Measurements from ENCODE around the gene CNOT6L.

CNOT6L gene

DNA sequence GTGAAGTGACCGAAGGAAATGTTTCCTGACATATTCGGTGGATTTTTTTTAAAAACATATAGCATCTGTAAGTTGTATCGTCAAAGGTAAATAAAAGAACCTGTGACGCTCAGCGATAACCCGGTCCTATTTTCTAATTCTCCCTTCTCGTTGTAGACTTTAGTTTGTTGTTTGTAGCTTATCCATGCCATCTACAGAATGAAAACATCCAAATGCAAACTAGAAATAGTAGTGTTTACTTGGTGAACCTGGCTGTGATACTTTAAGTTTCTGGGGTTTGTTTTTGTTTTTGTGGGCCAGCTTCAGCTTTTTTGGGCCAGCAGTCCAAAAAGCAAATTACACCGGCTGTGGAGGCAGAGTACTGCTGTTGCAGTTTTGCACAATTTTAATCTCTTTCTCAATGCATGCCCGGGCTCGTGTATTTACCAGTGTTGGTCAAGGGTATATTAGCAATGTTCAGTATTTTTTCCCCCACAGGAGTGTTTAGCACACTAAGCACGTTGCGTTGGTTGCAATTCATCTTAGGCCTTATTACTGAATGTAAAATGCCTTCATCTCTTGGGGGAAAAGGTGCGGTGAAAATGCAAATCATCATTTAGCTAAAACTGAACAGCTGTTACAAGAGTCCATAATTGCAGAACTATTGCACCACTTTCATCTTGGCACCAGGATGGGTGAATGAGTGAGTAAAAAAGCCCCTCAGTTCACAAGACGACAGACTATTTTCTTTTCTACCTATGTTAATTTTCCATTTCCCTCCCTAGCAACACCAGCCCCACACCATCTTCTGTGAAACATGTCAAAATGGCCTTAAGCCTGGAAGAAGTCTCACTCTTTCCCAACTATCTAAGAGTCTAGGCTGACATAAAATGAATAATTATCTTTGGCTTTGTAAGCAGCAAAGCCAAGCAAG is 1.7 kb upstream of the CNOT6L start:
- no peak overlapping the region for H3K27ac ChIP-seq (ENCODE audit: low read length)
- H3K4me1 ChIP-seq (ENCODE audit: control insufficient read depth, insufficient read depth, low read length) = no peaks in the 10 kb centered on the region
- no peaks in the 10 kb centered on the region for H3K36me3 ChIP-seq (ENCODE audit: control insufficient read depth, insufficient read depth, low read length)
- WGBS (ENCODE audit: insufficient coverage, insufficient read length) = no CpG with 5 or more reads among the region's 14 CpGs
- no peak for DNase-seq (ENCODE audit: low read depth, low spot score)
- H3K4me3 ChIP-seq (ENCODE audit: low read length) = peak overlapping the region; percentile 84; the same call in 1 of the 2 replicates
- no peaks in the 10 kb centered on the region for H3K9me3 ChIP-seq (ENCODE audit: control insufficient read depth, insufficient read depth, low read length)
- no peaks in the 10 kb centered on the region for H3K27me3 ChIP-seq (ENCODE audit: control insufficient read depth, insufficient read depth, low read length)

DNA sequence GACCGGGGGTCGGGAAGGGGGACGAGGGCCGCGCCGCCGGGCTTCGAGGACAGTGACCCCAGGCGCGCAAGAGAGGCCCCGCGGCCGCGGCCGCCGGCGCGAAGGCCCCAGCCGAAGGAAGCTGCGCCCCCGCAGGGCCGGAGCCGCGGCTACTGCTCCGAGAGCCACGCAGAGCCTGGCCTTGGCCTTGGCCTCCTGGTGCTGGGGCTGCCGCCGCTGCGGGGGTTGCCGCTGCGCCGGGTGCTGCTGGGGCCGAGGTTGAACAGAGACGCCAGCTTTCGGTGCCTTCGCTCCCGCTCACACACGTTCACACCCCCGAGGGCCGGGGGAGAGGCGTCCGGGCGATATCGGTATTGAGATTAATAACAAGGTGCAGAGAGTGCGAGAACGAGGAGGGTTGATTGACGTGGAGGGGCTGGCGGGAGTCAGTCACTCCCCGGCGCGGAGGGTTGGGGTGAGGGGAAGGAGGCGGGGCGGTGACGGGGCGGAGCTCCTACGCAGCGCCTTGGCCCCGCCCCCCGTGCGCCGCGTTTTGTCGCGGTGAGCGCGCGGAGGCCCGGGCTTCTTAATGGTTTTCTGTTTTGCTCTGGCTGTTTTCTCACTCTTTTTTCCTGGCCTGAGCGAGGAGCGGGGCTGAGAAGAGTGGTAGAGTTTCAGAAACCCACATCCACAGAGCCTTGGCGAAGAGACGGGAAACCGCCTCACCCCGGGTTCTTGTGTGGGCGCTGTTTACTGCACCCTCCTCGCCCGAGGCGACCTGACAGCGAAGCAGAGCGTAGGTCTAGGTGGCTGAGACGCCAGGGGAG is 878 bp upstream of the CNOT6L start:
- WGBS (ENCODE audit: insufficient coverage, insufficient read length) = no CpG with 5 or more reads among the region's 81 CpGs
- Histone ChIP-seq H3K4me1 (ENCODE audit: control insufficient read depth, insufficient read depth, low read length) (no peaks in the 10 kb centered on the region), H3K4me3 (ENCODE audit: low read length) (peak overlapping the region; percentile 84), H3K36me3 (ENCODE audit: control insufficient read depth, insufficient read depth, low read length) (no peaks in the 10 kb centered on the region), H3K27me3 (ENCODE audit: control insufficient read depth, insufficient read depth, low read length) (no peaks in the 10 kb centered on the region), H3K27ac (ENCODE audit: low read length) (no peak overlapping the region), H3K9me3 (ENCODE audit: control insufficient read depth, insufficient read depth, low read length) (no peaks in the 10 kb centered on the region)
- peak; percentile 48 for DNase-seq (ENCODE audit: low read depth, low spot score)

DNA sequence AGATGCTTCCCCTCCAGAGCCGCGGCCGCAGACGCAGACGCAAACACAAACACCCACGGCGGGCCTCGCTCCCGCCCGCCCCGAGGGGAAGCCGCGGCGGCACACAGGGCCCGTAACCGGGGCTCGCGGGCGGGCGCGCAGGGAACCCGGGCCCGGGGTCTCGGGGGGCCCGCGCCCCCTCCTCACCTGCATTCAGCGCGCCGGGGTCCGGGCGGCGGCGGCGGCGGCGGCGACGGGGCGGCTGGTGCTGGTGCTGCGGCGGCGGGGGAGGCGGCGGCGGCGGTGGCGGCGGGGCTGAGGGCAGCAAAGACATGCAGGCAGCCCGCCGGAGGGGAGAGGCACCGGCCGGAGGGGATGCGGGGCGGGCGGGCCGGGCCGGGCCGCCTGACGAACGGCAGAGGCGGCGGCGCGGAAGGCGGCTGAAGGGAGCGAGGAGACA is 255 bp upstream of the CNOT6L start:
- no peak overlapping the region for H3K27ac ChIP-seq (ENCODE audit: low read length)
- H3K4me3 ChIP-seq (ENCODE audit: low read length) = peak overlapping the region; percentile 84
- no peaks in the 10 kb centered on the region for H3K4me1 ChIP-seq (ENCODE audit: control insufficient read depth, insufficient read depth, low read length)
- WGBS (ENCODE audit: insufficient coverage, insufficient read length) = no CpG with 5 or more reads among the region's 66 CpGs
- no peaks in the 10 kb centered on the region for H3K36me3 ChIP-seq (ENCODE audit: control insufficient read depth, insufficient read depth, low read length)
- H3K27me3 ChIP-seq (ENCODE audit: control insufficient read depth, insufficient read depth, low read length) = no peaks in the 10 kb centered on the region
- no peak for DNase-seq (ENCODE audit: low read depth, low spot score)
- H3K9me3 ChIP-seq (ENCODE audit: control insufficient read depth, insufficient read depth, low read length) = no peaks in the 10 kb centered on the region

DNA sequence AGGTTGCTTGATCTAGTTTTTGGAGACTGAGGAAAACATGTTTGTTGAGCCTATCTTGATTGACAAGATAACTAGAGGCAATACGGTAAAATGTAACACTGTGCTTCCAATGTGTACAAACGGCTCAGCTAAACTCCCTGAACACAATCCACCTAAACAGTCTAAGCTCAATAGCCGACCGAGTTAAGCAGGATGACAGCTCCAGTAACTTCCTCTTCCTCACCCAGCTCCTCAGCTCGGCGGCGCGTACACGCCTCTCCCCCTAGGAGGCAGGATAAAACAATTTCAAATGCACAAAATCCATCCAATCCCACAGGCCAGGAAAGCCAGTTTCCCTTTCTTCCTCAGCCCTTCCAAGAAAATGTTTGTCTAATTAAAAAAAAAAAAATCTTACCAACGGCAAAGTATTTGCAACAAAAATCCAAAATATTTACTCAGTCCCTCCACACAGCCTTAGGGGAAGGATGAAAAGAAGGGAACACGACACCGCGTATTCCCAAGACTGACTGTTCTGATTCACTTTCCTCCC is 1.0 kb downstream of the CNOT6L start:
- Histone ChIP-seq H3K27ac (ENCODE audit: low read length) (no peak overlapping the region), H3K4me3 (ENCODE audit: low read length) (peak overlapping the region; percentile 84), H3K9me3 (ENCODE audit: control insufficient read depth, insufficient read depth, low read length) (no peaks in the 10 kb centered on the region), H3K36me3 (ENCODE audit: control insufficient read depth, insufficient read depth, low read length) (no peaks in the 10 kb centered on the region), H3K4me1 (ENCODE audit: control insufficient read depth, insufficient read depth, low read length) (no peaks in the 10 kb centered on the region), H3K27me3 (ENCODE audit: control insufficient read depth, insufficient read depth, low read length) (no peaks in the 10 kb centered on the region)
- WGBS (ENCODE audit: insufficient coverage, insufficient read length) = no CpG with 5 or more reads among the region's 13 CpGs
- no peak for DNase-seq (ENCODE audit: low read depth, low spot score)

DNA sequence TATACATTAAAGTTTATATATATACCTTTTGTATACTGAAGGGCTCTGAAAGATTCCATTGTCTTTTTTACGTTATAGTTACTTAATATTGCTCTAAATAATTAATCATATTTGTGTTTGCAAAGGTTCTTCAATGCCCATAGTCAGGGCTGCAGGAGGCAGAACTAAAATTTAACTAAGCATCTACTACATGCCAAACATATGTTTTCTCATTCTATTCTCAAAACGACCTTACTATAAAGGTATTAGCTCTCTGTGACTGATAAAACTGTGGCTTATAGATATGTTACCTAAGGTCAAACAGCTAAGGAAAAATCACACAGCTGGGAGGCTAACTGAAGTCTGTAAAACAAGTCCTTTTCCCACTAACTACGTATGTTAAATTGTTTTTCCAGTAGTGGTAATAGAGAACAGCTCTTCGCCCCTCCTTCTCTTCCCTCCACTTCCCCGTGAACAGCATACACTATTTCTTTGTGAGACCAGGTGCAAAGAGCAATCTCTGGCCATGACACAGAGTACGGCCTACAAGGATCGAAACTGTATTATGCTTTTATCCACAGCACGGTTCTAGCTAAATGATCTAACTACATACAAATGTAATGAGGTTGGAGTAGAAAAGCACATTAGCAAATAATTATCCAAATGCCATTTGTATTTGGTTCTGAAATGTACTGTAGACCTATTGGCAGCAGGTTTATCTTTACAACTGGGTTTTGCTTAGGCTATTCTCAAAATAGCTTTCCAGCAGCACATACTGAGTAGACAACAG is 1.7 kb downstream of the CNOT6L start:
- Histone ChIP-seq H3K27ac (ENCODE audit: low read length) (no peak overlapping the region), H3K9me3 (ENCODE audit: control insufficient read depth, insufficient read depth, low read length) (no peaks in the 10 kb centered on the region), H3K4me3 (ENCODE audit: low read length) (no peak overlapping the region), H3K4me1 (ENCODE audit: control insufficient read depth, insufficient read depth, low read length) (no peaks in the 10 kb centered on the region), H3K27me3 (ENCODE audit: control insufficient read depth, insufficient read depth, low read length) (no peaks in the 10 kb centered on the region), H3K36me3 (ENCODE audit: control insufficient read depth, insufficient read depth, low read length) (no peaks in the 10 kb centered on the region)
- DNase-seq (ENCODE audit: low read depth, low spot score) = no peak
- WGBS (ENCODE audit: insufficient coverage, insufficient read length) = no CpG with 5 or more reads among the region's 8 CpGs

DNA sequence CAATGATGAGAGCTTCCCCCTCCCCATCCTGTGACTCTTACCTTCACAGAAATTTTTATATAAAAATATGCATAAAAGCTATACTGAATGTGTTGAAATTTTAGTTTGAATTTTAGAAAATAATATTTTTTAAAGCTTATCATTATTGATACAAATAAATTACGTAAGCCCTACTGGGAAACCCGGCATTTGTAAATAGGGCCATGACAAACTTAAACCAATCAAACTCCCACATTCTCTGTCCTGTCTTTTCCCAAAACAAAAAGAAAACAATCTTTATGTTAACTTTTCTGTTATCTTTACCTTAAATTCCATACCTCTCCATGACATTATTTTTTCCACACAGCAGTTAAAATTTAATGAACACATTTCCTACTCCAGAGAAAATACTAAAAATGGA is 2.6 kb downstream of the CNOT6L start:
- Histone ChIP-seq H3K9me3 (ENCODE audit: control insufficient read depth, insufficient read depth, low read length) (no peaks in the 10 kb centered on the region), H3K27me3 (ENCODE audit: control insufficient read depth, insufficient read depth, low read length) (no peaks in the 10 kb centered on the region), H3K36me3 (ENCODE audit: control insufficient read depth, insufficient read depth, low read length) (no peaks in the 10 kb centered on the region), H3K27ac (ENCODE audit: low read length) (no peak overlapping the region), H3K4me3 (ENCODE audit: low read length) (no peak overlapping the region), H3K4me1 (ENCODE audit: control insufficient read depth, insufficient read depth, low read length) (no peaks in the 10 kb centered on the region)
- WGBS (ENCODE audit: insufficient coverage, insufficient read length) = no CpG with 5 or more reads among the region's 2 CpGs
- DNase-seq (ENCODE audit: low read depth, low spot score) = no peak

DNA sequence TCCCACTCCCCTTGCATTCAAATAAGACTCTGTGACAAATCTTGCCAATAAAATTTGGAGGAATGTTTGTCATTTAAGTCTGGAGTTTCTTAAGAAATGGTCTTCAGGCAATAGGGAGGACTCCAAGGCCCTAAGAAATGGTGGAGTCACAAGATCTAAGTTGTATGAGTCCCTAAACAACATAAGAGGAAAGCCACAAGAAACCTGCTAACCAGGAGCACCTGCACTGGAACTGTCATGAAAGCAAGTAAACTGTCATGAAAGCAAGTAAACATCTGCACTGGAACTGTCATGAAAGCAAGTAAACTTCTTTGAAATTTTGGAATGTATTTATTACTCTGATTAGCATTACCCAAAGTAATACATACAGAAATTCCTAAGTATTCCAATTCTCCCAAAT is 3.5 kb downstream of the CNOT6L start:
- no peak overlapping the region for H3K27ac ChIP-seq (ENCODE audit: low read length)
- no peak overlapping the region for H3K4me3 ChIP-seq (ENCODE audit: low read length)

DNA sequence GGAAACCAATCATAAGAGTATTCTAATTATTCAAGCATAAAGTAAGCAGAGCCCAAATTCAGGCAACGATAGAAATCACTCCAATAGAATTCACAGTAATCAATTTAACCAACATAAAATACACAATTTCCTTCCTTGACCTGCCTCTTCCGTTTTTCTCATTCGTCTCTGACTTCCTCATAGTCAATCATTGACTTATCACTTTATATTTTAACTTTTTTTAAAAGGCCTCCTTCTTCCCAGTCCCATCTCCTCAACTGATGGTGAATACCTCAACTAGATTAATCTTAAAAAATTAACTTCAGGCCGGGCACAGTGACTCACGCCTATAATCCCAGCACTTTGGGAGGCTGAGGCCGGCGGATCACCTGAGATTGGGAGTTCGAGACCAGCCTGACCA is 13.3 kb downstream of the CNOT6L start:
- Histone ChIP-seq H3K27ac (ENCODE audit: low read length) (no peak overlapping the region), H3K36me3 (ENCODE audit: control insufficient read depth, insufficient read depth, low read length) (no peaks in the 10 kb centered on the region), H3K4me1 (ENCODE audit: control insufficient read depth, insufficient read depth, low read length) (no peaks in the 10 kb centered on the region), H3K4me3 (ENCODE audit: low read length) (no peak overlapping the region), H3K9me3 (ENCODE audit: control insufficient read depth, insufficient read depth, low read length) (no peaks in the 10 kb centered on the region), H3K27me3 (ENCODE audit: control insufficient read depth, insufficient read depth, low read length) (no peaks in the 10 kb centered on the region)
- WGBS (ENCODE audit: insufficient coverage, insufficient read length) = no CpG with 5 or more reads among the region's 8 CpGs
- DNase-seq (ENCODE audit: low read depth, low spot score) = no peak

More for the DNA sequence above, 3.5 kb downstream of the CNOT6L start:
- no peak for DNase-seq (ENCODE audit: low read depth, low spot score)
- no peaks in the 10 kb centered on the region for H3K4me1 ChIP-seq (ENCODE audit: control insufficient read depth, insufficient read depth, low read length)
- H3K27me3 ChIP-seq (ENCODE audit: control insufficient read depth, insufficient read depth, low read length) = no peaks in the 10 kb centered on the region
- H3K9me3 ChIP-seq (ENCODE audit: control insufficient read depth, insufficient read depth, low read length) = no peaks in the 10 kb centered on the region
- no peaks in the 10 kb centered on the region for H3K36me3 ChIP-seq (ENCODE audit: control insufficient read depth, insufficient read depth, low read length)

DNA sequence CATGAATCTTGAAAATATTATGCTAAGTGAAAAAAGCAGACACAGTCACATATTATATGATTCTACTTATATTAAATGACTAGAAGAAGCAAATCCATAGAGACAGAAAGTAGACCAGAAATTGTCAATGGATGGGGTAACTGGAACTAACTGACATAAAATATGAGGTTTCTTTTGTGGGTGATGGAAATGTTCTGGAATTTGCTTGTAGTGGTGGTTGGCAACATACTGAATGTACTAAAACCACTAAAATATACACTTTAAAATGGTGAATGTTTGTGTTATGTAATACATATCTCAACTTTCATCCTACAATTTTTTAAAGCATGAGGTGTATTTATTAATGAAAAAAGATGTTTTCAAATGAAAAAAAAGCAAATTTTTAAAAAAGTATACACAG is 14.7 kb downstream of the CNOT6L start:
- no peak for DNase-seq (ENCODE audit: low read depth, low spot score)
- Histone ChIP-seq H3K27me3 (ENCODE audit: control insufficient read depth, insufficient read depth, low read length) (no peaks in the 10 kb centered on the region), H3K4me3 (ENCODE audit: low read length) (no peak overlapping the region), H3K9me3 (ENCODE audit: control insufficient read depth, insufficient read depth, low read length) (no peaks in the 10 kb centered on the region), H3K4me1 (ENCODE audit: control insufficient read depth, insufficient read depth, low read length) (no peaks in the 10 kb centered on the region), H3K36me3 (ENCODE audit: control insufficient read depth, insufficient read depth, low read length) (no peaks in the 10 kb centered on the region), H3K27ac (ENCODE audit: low read length) (no peak overlapping the region)

DNA sequence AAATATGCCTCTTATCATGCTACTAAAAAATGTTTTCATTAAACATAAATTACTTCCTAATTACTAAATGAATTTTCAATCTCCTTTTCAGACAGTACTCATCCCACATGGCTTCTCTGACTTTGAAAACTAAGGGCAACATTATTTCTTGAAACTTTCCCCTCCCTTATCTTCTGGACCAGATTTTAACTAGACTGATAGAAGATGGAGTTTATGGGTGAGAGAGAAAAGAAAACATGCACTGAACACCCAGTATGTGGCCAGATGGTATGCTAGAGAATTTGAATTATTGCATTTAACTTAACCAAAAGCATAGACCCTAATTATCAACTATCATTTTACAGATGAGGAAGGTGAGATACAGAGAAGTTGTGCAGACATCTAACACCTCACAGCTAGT is 16.8 kb downstream of the CNOT6L start:
- H3K4me3 ChIP-seq (ENCODE audit: low read length) = no peak overlapping the region
- DNase-seq (ENCODE audit: low read depth, low spot score) = no peak
- no peak overlapping the region for H3K27ac ChIP-seq (ENCODE audit: low read length)
- H3K36me3 ChIP-seq (ENCODE audit: control insufficient read depth, insufficient read depth, low read length) = no peaks in the 10 kb centered on the region
- H3K4me1 ChIP-seq (ENCODE audit: control insufficient read depth, insufficient read depth, low read length) = no peaks in the 10 kb centered on the region
- H3K9me3 ChIP-seq (ENCODE audit: control insufficient read depth, insufficient read depth, low read length) = no peaks in the 10 kb centered on the region
- H3K27me3 ChIP-seq (ENCODE audit: control insufficient read depth, insufficient read depth, low read length) = no peaks in the 10 kb centered on the region
